Adipocyte (in vitro differentiated cells): ENCODE results near the gene GLG1.

Experiments
- DNase-seq: peaks from one replicate; pipeline ENCODE4 v3.0.0-alpha.2; 2015; ENCODE audit warnings: low read depth
- H3K27me3 ChIP-seq: replicated peaks from 2 replicates; pipeline ENCODE4 v1.7.0; 2013; ENCODE audit warnings: mild to moderate bottlenecking, low read length, moderate library complexity; ENCODE audit not compliant: control insufficient read depth, insufficient read depth
- H3K36me3 ChIP-seq: 2 replicates; pipeline ENCODE4 v1.7.0; 2013; ENCODE audit warnings: low read length, mild to moderate bottlenecking, moderate library complexity; ENCODE audit not compliant: control insufficient read depth, insufficient read depth, severe bottlenecking
- H3K4me1 ChIP-seq: 2 replicates; pipeline ENCODE4 v1.7.0; 2013; ENCODE audit warnings: mild to moderate bottlenecking, low read length, moderate library complexity; ENCODE audit not compliant: control insufficient read depth, insufficient read depth
- H3K4me3 ChIP-seq: 2 replicates; pipeline ENCODE4 v1.7.0; 2013; ENCODE audit warnings: mild to moderate bottlenecking, low read length, moderate library complexity
- H3K9ac ChIP-seq: 2 replicates; pipeline ENCODE4 v1.7.0; 2013; ENCODE audit warnings: mild to moderate bottlenecking, low read length, moderate library complexity
- H3K9me3 ChIP-seq: 2 replicates; pipeline ENCODE4 v1.7.0; 2013; ENCODE audit warnings: mild to moderate bottlenecking, low read length, moderate library complexity; ENCODE audit not compliant: control insufficient read depth

Gene GLG1

DNA sequence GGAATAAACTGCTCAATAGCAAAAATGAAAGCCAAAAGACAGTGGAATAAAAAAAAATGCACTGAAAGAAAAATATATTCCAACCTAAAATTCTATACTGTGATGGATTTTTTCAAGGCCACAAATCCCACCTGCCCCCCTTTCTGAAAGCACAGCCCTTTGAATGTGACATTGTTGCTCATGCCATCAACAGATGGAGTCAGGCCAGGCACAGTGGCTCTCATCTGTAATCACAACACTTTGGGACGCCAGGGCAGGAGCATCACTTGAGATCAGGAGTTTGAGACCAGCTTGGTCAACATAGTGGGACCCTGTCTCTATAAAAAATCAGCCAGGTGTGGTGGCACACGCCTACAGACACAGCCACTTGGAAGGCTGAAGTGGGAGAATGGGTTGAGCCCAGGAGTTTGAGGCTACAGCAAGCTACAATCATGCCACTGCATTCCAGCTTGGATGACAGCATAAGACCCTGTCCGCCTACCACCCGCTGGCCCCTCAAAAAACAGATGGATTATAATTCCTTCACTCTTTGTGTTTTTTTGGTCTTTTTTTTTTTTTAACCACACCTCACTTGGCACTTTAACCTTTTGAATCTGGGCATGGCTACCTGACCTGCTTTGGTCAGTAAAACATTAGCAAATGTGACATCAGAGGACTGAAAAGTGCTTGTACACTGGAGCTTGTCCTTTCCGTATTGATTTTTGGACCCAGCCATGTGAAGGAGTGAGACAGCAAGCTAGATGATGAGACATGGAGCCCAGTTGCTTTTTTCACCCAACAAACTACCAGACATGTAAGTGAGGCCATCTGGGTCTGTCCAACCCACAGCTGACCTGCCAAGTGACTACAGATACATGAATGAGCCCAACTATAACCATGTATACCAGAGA, 36.3 kb downstream of the GLG1 start:
- H3K9ac ChIP-seq, result no peak overlapping the region
- no peak overlapping the region for H3K4me3 ChIP-seq
- no peaks in the 10 kb centered on the region for H3K27me3 ChIP-seq
- H3K4me1 ChIP-seq, result peaks cover 5% of the 10 kb centered on the region
- DNase-seq, result no peak
- H3K9me3 ChIP-seq, result no peaks in the 10 kb centered on the region
- H3K36me3 ChIP-seq, result no peaks in the 10 kb centered on the region

DNA sequence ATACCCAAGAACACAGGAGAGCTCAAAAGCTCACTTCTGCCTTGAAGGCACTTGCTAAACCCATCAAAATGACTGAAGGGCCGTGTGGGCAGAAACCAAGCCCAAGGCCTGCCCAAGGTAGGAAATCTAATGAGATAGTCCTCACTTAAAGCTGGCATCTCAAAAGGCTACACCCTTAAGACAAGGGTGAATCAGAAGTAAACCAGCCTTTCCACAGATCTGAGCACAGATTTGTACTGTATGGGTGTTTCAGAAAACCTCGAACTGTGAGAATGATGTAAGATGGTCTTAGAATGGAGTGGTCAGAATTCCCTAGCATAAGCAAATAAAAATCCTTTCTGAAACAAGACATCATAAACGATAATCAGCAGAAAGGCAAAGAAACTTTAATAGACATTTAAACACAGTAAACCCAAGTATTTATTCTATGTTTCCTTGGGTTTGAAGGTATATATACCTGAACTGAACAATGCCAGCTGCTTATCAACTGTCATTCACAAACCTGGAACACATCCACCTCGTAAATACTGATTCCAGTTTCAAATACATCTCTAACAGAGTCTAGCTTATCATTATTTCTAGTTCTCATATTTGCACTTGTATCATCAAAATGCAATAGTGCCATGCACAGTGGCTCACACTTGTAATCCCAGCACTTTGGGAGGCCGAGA, 37.8 kb downstream of the GLG1 start:
- Histone ChIP-seq H3K4me1 (peaks cover 5% of the 10 kb centered on the region), H3K4me3 (no peak overlapping the region), H3K27me3 (no peaks in the 10 kb centered on the region), H3K9me3 (no peaks in the 10 kb centered on the region), H3K36me3 (no peaks in the 10 kb centered on the region), H3K9ac (no peak overlapping the region)
- DNase-seq, result peak; percentile 39

DNA sequence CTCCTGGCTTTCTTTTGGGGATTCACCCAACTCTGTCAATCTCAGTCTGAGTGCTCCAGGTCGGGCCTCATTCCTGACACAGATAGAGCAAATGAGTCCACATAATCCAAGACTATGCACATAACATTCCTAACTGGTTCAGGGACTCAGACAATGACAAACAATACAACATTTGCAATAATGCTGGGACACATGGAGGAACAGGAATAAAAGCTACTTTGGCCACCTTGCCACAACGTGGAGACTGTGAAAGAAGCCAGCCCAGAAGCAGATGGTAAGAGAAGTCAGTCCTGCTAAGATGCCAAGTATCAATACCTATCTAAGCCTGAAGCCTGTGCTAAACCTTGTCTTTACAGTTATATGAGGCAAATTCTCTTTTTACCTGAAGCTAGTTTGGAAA, 39.0 kb downstream of the GLG1 start:
- peaks cover 17% of the 10 kb centered on the region for H3K4me1 ChIP-seq
- no peak for DNase-seq
- H3K36me3 ChIP-seq, result no peaks in the 10 kb centered on the region
- H3K9me3 ChIP-seq, result no peaks in the 10 kb centered on the region
- H3K9ac ChIP-seq, result no peak overlapping the region
- no peak overlapping the region for H3K4me3 ChIP-seq
- no peaks in the 10 kb centered on the region for H3K27me3 ChIP-seq

DNA sequence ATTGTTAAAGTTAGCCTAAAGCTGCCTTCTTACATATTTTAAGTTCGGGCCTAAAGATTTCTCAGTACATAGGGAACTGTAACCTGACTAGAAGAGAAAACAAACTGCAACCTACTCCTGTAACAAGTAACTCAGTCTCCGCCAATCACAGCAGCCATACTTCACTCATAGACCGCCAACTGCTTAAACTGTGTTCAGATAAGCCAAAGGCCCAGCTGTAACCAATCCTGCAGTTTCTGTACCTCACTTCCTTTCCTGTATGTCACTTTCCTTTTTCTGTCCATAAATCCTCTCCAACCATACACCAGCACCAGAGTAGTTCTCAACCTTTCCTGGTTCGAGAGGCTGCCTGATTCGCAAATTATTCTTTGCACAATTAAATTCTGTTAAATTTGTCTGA, 41.5 kb downstream of the GLG1 start:
- H3K9me3 ChIP-seq, result no peaks in the 10 kb centered on the region
- H3K9ac ChIP-seq, result no peak overlapping the region
- H3K4me1 ChIP-seq, result peaks cover 17% of the 10 kb centered on the region
- H3K27me3 ChIP-seq, result no peaks in the 10 kb centered on the region
- no peaks in the 10 kb centered on the region for H3K36me3 ChIP-seq
- H3K4me3 ChIP-seq, result no peak overlapping the region
- DNase-seq, result no peak

DNA sequence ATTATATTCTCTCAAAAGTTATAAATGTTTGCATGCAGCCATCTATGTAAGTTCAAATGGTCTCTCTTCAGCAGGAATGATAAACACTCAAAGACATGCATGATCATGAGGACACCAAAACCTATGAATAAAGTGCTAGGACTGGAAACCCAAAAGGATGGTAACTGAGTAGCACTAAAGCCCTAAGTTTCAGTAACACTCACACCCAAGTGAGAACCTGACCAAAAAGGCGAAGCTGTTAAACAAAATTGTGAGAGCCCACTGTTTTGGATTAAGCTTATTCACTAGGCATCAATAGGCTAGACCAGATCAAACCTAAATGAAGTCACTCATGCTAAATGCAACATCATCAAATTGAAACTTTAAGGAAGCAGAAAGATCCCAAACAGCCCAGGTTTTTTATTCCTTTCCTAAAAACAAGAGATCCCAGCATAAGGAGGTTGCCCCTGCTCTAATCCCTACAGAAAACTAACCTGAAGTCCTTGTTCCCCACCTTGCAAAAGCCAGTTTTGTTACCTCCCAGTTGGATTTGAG, 42.4 kb downstream of the GLG1 start:
- Histone ChIP-seq H3K4me3 (no peak overlapping the region), H3K4me1 (peaks cover 17% of the 10 kb centered on the region), H3K9ac (no peak overlapping the region), H3K9me3 (no peaks in the 10 kb centered on the region), H3K36me3 (no peaks in the 10 kb centered on the region), H3K27me3 (no peaks in the 10 kb centered on the region)
- no peak for DNase-seq

DNA sequence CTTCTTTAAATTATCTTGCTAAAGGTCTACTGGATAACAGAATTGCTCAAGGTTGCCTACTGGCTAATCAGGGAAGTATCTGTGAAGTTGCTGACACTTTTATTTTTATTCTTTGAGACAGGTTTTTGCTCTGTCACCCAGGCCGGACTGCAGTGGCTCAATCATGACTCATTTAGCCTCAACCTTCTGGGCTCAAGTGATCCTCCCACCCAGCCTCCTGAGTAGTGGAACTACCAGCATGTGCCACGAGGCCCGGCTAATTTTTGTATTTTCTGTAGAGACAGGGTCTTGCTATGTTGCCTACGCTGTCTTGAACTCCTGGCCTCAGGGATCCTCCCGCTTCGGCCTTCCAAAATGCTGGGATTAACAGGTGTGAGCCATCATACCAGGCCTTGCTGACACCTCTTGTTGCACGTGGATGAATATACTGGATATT, 43.1 kb downstream of the GLG1 start:
- Histone ChIP-seq H3K4me3 (no peak overlapping the region), H3K27me3 (no peaks in the 10 kb centered on the region), H3K9me3 (no peaks in the 10 kb centered on the region), H3K36me3 (no peaks in the 10 kb centered on the region), H3K4me1 (peaks cover 15% of the 10 kb centered on the region), H3K9ac (no peak overlapping the region)
- DNase-seq, result peak; percentile 19

DNA sequence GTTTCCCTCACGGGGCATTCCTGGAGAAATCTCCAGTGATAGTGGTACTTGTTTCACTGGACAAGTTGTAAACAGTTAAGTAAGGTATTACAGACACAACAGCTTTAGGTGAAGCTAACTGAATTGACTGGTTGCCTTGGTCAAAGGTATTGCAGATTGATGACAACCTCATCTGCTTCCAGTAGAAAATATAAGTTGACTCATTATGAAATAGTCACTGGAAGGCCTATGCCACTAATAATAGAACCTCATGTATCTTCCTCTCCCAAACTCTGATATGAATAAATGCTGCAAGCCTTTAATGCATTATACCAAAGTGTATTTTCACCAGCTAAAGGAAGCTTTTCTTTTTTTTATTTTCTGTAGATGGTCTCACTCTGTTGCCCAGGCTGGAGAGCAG, 44.8 kb downstream of the GLG1 start:
- H3K4me3 ChIP-seq, result no peak overlapping the region
- no peak overlapping the region for H3K9ac ChIP-seq
- no peaks in the 10 kb centered on the region for H3K27me3 ChIP-seq
- peaks cover 3% of the 10 kb centered on the region for H3K36me3 ChIP-seq
- H3K4me1 ChIP-seq, result peaks cover 12% of the 10 kb centered on the region
- DNase-seq, result no peak
- no peaks in the 10 kb centered on the region for H3K9me3 ChIP-seq

DNA sequence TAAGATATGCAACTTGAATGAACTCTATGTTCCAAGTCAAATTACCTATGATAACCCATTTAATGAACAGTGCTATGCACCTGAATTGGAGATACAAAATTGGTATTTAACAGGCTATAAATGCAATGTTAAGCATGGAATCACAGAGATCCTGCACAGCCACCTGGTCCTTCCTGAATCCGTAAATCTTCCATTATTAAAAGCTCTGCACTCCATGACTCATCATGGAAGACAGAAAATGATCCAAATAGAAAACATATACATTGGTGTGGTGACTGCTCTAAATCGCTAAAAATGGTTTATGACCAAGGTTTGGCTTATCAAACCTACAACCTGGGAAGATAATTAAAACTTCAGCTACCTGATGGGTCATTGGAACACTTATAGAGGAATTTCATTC, 45.3 kb downstream of the GLG1 start:
- H3K9me3 ChIP-seq, result no peaks in the 10 kb centered on the region
- DNase-seq, result no peak
- H3K27me3 ChIP-seq, result no peaks in the 10 kb centered on the region
- H3K4me3 ChIP-seq, result no peak overlapping the region
- no peak overlapping the region for H3K9ac ChIP-seq
- H3K36me3 ChIP-seq, result peaks cover 3% of the 10 kb centered on the region
- peaks cover 12% of the 10 kb centered on the region for H3K4me1 ChIP-seq

DNA sequence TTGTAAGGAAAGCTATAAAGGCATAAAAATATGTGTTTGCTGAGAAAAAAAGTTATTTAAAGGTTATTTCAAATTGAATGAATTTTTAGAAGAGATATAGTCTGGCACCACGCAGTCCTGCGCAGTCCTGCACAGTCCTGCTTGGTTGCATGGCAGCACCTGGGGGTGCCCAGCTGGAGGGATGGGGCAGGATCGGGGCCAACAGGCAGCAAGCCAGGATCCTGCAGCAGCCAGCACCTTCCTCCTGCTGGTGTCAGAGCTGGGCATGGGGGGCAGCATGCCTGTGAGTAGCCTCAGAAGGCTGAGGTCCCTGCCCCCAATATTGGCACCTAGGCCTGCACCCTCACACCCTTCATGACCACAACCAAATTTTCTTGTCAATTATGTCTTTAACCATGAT, 46.0 kb downstream of the GLG1 start:
- no peak for DNase-seq
- Histone ChIP-seq H3K4me1 (peaks cover 12% of the 10 kb centered on the region), H3K36me3 (peaks cover 3% of the 10 kb centered on the region), H3K9me3 (no peaks in the 10 kb centered on the region), H3K4me3 (no peak overlapping the region), H3K9ac (no peak overlapping the region), H3K27me3 (no peaks in the 10 kb centered on the region)

DNA sequence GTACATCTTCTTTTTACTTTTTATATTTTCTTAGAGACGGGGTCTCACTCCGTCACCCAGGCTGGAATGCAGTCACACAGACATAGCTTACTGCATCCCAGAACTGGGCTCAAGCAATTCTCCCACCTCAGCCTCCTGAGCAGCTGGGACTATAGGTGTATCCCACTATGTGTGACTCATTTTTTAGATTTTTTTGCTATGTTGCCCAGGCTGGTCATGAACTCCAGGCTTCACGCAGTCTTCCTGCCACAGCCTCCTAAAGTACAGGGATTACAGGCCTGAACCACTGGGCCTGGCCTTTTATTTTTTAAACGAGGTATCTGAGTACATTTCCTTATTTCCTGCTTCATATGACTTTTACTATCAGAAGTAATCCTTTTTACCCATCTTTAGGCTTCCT, 48.0 kb downstream of the GLG1 start:
- H3K27me3 ChIP-seq, result no peaks in the 10 kb centered on the region
- H3K9me3 ChIP-seq, result no peaks in the 10 kb centered on the region
- peaks cover 10% of the 10 kb centered on the region for H3K4me1 ChIP-seq
- no peak overlapping the region for H3K9ac ChIP-seq
- DNase-seq, result no peak
- H3K4me3 ChIP-seq, result no peak overlapping the region
- peaks cover 3% of the 10 kb centered on the region for H3K36me3 ChIP-seq

DNA sequence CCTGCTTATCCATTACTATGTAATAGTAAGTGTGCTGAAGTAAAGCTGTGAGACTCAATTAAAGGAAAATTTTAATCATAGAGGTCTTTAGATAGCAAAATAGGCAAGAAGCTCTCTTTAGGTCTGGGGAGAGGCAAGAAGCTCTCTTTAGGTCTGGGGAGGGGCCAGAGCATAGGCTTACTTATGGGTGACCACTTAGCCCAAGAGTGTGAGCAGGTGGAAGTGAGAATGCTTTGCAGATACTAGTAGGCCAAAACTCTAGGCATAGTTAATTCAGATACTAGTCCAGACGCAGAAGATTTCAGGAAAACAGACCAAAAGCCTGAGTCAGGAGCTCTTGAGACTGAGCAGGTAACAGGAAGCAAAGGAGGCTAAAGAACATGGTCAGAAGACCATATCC, 49.6 kb downstream of the GLG1 start:
- no peaks in the 10 kb centered on the region for H3K27me3 ChIP-seq
- H3K9me3 ChIP-seq, result no peaks in the 10 kb centered on the region
- no peak for DNase-seq
- no peak overlapping the region for H3K4me3 ChIP-seq
- H3K9ac ChIP-seq, result no peak overlapping the region
- no peaks in the 10 kb centered on the region for H3K4me1 ChIP-seq
- H3K36me3 ChIP-seq, result peaks cover 3% of the 10 kb centered on the region
